Brain microvascular endothelial cell (primary cell): ENCODE results near the gene ECI1.

Experiments used
- DNase-seq: peaks from one replicate; pipeline ENCODE4 v3.0.0-alpha.2; 2020
- H3K27ac ChIP-seq: fragments of 250-450 bp; sonication (Bioruptor Pico); 2 replicates; pipeline ENCODE4 v1.5.1; 2020; ENCODE audit warnings: mild to moderate bottlenecking, moderate library complexity
- H3K27me3 ChIP-seq: fragments of 250-450 bp; sonication (Bioruptor Pico); replicated peaks from 2 replicates; pipeline ENCODE4 v1.5.1; 2020; ENCODE audit warnings: mild to moderate bottlenecking
- H3K36me3 ChIP-seq: fragments of 250-450 bp; sonication (Bioruptor Pico); replicated peaks from 2 replicates; pipeline ENCODE4 v1.5.1; 2020; ENCODE audit warnings: mild to moderate bottlenecking
- H3K4me3 ChIP-seq: 2 replicates; pipeline ENCODE4 v1.5.1; 2011; ENCODE audit warnings: low read depth, mild to moderate bottlenecking, control low read depth, low read length, moderate library complexity
- in situ Hi-C: cut with HindIII; loops from 2 replicates; pipeline ENCODE4 v1.10.0; 2017; ENCODE audit warnings: low sequenced_read_pairs, low pct_ligation_motif_present
- TF ChIP-seq, protein P1 (sequence below): IDR thresholded peaks from 2 replicates; pipeline ENCODE4 v1.5.1; 2011; ENCODE audit warnings: low read depth, mild to moderate bottlenecking, moderate library complexity, low read length, control low read depth, inconsistent platforms; ENCODE audit errors: missing control alignments

ECI1 gene

DNA sequence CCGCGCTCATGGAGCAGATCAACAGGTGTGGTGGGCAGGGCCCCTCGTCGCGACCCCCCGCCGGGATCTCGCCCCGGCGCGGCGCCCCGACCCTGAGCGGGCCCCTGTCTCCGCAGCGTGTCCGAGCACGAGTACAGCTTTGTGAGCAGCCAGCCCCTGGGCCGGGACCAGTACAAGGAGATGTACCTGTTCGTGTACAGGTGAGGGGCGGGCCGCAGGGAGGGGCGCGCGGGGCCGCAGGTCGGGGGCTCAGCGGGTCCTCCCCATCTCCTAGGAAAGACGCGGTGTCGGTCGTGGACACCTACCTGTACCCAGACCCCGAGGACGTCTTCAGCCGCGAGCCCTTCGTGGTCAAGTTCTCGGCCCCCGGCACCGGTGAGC is 14.3 kb downstream of the ECI1 start:
- no peak for DNase-seq
- H3K27me3 ChIP-seq, result peaks cover 5% of the 10 kb centered on the region
- H3K4me3 ChIP-seq, result peak overlapping the region; percentile 24
- H3K36me3 ChIP-seq, result peaks cover 31% of the 10 kb centered on the region
- TF ChIP-seq, protein P1, sequence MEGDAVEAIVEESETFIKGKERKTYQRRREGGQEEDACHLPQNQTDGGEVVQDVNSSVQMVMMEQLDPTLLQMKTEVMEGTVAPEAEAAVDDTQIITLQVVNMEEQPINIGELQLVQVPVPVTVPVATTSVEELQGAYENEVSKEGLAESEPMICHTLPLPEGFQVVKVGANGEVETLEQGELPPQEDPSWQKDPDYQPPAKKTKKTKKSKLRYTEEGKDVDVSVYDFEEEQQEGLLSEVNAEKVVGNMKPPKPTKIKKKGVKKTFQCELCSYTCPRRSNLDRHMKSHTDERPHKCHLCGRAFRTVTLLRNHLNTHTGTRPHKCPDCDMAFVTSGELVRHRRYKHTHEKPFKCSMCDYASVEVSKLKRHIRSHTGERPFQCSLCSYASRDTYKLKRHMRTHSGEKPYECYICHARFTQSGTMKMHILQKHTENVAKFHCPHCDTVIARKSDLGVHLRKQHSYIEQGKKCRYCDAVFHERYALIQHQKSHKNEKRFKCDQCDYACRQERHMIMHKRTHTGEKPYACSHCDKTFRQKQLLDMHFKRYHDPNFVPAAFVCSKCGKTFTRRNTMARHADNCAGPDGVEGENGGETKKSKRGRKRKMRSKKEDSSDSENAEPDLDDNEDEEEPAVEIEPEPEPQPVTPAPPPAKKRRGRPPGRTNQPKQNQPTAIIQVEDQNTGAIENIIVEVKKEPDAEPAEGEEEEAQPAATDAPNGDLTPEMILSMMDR, result no peak
- in situ Hi-C loops, result no loop called here
- H3K27ac ChIP-seq, result no peak overlapping the region

DNA sequence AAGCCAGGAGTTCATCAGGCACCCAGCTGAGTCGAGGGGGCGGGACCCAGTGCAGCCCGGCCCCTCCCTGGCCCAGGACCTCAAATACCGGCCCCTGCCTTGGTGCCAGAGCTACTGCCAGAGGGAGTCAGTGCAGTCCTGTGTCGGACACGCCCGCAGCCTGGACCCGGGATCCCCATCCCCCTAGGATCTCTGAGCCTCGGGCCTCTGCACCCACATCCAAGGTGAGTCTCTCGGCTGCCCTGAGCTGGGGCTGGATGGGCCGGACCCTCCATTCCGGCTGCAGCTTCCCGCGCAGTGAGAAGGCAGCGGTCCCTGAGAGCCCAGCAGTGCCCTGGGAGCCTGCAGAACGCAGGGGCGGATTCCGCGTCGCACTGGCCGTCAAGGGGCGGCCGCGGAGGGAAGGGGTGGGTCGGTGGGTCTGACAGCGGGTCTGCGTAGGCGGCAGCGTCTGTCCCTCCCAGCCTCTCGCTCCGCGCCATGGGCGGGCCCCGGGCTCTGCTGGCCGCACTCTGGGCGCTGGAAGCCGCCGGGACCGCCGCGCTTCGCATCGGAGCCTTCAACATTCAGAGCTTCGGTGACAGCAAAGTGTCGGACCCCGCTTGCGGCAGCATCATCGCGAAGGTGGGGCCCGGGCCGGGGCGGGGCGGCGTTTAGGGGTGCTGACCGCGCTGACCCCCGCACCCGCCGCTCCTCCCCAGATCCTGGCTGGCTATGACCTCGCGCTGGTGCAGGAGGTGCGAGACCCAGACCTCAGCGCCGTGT is 14.9 kb downstream of the ECI1 start, which contains the start of gene DNASE1L2:
Gene DNASE1L2, plus strand, starts transcription at position 108 of the 765 bp plus-strand sequence. Its CDS starts 373 bp downstream, at position 481.
- in situ Hi-C loops, result no loop called here
- TF ChIP-seq, protein P1, result no peak
- peaks cover 5% of the 10 kb centered on the region for H3K27me3 ChIP-seq
- H3K27ac ChIP-seq, result no peak within 1 kb of the TSS
- DNase-seq, result no peak
- H3K36me3 ChIP-seq, result peaks cover 37% of the 10 kb centered on the region
- H3K4me3 ChIP-seq, result peak within 1 kb of the TSS; percentile 24

DNA sequence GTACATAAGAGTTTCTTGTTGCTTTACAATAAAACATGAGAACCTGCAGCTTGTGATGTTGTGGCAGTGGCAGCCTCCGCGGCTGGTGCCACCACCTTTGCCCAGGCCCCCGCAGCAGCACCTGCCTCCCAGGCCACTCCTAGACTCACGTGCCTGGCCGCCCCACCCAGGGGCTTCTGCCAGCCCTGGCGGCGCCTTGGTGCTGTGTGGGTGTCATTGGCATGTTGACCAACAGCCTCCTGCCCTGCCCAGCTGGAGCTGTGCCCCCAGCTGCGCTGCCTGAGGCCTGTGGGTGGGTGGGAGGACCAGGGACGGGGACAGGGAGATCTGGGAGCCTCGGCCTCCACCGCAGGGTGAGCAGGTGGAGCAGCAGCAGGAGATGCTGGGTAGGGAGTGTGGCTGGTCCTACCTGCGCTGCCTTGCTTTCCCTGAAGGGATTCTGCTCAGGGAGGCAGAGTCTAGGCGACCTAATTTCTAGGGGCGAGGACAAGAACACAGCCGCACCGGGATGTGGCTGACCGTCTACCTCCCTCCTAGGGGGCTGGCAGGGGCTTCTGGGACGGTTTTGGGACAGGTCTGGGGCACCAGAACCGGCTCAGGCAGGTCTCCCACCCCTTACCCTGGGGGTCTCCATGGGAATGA is 15.6 kb downstream of the ECI1 start:
- Histone ChIP-seq H3K27me3 (peaks cover 5% of the 10 kb centered on the region), H3K4me3 (no peak overlapping the region), H3K27ac (no peak overlapping the region), H3K36me3 (peaks cover 38% of the 10 kb centered on the region)
- no peak for DNase-seq
- TF ChIP-seq, protein P1, result no peak
- in situ Hi-C loops, result no loop called here

DNA sequence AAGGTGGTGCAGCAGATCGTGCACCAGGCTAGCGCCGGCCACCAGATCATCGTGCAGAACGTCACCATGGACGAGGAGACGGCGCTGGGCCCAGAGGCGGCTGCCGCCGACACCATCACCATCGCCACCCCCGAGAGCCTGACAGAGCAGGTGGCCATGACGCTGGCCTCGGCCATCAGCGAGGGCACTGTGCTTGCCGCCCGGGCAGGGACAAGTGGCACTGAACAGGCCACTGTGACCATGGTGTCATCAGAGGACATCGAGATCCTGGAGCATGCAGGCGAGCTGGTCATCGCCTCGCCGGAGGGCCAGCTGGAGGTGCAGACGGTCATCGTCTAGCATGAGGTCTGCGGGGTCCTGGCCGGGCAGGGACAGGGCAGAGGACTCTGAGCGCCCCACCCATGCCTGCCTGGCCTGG is 16.1 kb downstream of the ECI1 start:
- H3K36me3 ChIP-seq, result peaks cover 38% of the 10 kb centered on the region
- DNase-seq, result no peak
- H3K4me3 ChIP-seq, result no peak overlapping the region
- in situ Hi-C loops, result no loop called here
- H3K27ac ChIP-seq, result no peak overlapping the region
- H3K27me3 ChIP-seq, result peaks cover 5% of the 10 kb centered on the region
- TF ChIP-seq, protein P1, result no peak

DNA sequence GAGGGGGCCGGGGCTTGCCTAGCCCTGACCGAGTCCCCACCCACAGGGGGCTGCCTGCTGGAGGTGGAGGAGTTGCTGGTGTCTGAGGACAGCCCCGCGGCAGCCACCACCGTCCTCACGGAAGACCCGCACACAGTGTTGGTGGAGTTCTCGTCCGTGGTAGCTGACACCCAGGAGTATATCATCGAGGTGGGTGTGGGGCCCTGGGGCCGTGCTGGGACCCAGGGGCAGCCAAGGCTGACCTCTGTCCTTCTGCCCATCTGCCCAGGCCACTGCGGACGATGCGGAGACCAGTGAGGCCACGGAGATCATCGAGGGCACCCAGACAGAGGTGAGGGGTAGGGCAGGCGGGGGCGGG is 16.6 kb downstream of the ECI1 start:
- TF ChIP-seq, protein P1, result no peak
- no peak overlapping the region for H3K27ac ChIP-seq
- peaks cover 5% of the 10 kb centered on the region for H3K27me3 ChIP-seq
- in situ Hi-C loops, result no loop called here
- DNase-seq, result no peak
- H3K36me3 ChIP-seq, result peaks cover 40% of the 10 kb centered on the region
- H3K4me3 ChIP-seq, result no peak overlapping the region
